Endodermal cell (in vitro differentiated cells): Measurements from ENCODE around the gene RAPGEF4. TPM values are rescaled to one million over a fixed set of nuclear protein-coding genes. Genes with fewer than 3 reads are reported as not detected.

Experiments used
- DNase-seq: peaks from one replicate; pipeline ENCODE4 v3.0.0-alpha.2; 2017
- H3K27ac ChIP-seq: 2 replicates; pipeline ENCODE4 v1.5.1; 2013; ENCODE audit warnings: mild to moderate bottlenecking, low read depth, low read length, moderate library complexity
- H3K27me3 ChIP-seq: 2 replicates; pipeline ENCODE4 v1.6.1; 2013; ENCODE audit warnings: mild to moderate bottlenecking, low read length, moderate library complexity; ENCODE audit not compliant: insufficient read depth, control insufficient read depth, poor library complexity, severe bottlenecking
- H3K36me3 ChIP-seq: 2 replicates; pipeline ENCODE4 v1.7.0; 2013; ENCODE audit warnings: mild to moderate bottlenecking, low read length, moderate library complexity; ENCODE audit not compliant: control insufficient read depth, insufficient read depth
- H3K4me1 ChIP-seq: one replicate; pipeline ENCODE4 v1.7.0; 2013; ENCODE audit warnings: low read length; ENCODE audit not compliant: control insufficient read depth, insufficient read depth
- H3K4me3 ChIP-seq: 2 replicates; pipeline ENCODE4 v1.5.1; 2013; ENCODE audit warnings: mild to moderate bottlenecking, low read length, moderate library complexity
- H3K9ac ChIP-seq: 2 replicates; pipeline ENCODE4 v1.6.1; 2013; ENCODE audit warnings: mild to moderate bottlenecking, low read length, moderate library complexity; ENCODE audit not compliant: poor library complexity, severe bottlenecking; ENCODE audit errors: extremely low read depth
- H3K9me3 ChIP-seq: 2 replicates; pipeline ENCODE4 v1.6.1; 2013; ENCODE audit warnings: mild to moderate bottlenecking, low read length, moderate library complexity; ENCODE audit not compliant: control insufficient read depth
- H3K27ac Mint-ChIP-seq: 2 replicates; pipeline ENCODE4 v1.8.0; 2020; ENCODE audit warnings: mixed read lengths
- H3K27me3 Mint-ChIP-seq: 2 replicates; pipeline ENCODE4 v1.8.0; 2021; ENCODE audit warnings: mild to moderate bottlenecking, mixed read lengths; ENCODE audit not compliant: insufficient read depth
- H3K36me3 Mint-ChIP-seq: 2 replicates; pipeline ENCODE4 v1.8.0; 2020; ENCODE audit warnings: low read depth, mixed read lengths
- H3K4me1 Mint-ChIP-seq: 2 replicates; pipeline ENCODE4 v1.8.0; 2020; ENCODE audit warnings: mixed read lengths
- H3K4me3 Mint-ChIP-seq: 2 replicates; pipeline ENCODE4 v1.8.0; 2020; ENCODE audit warnings: mild to moderate bottlenecking, moderate library complexity, mixed read lengths
- H3K9me3 Mint-ChIP-seq: 2 replicates; pipeline ENCODE4 v1.8.0; 2020; ENCODE audit warnings: mild to moderate bottlenecking, mixed read lengths
- CTCF ChIP-seq: fragments of 200-600 bp; sonication (generic); conservative IDR thresholded peaks from 2 replicates; pipeline ENCODE4 v1.5.0; 2021; ENCODE audit warnings: antibody characterized with exemption, mild to moderate bottlenecking
- WGBS, 2 experiments: methylation state at CpG; one replicate each; pipeline versions ENCODE4 v1.1.5 to v1.1.7; 2013; ENCODE audit warnings: missing lambda C conversion rate in 2 of 2, mixed read lengths in 1 of 2; ENCODE audit not compliant: insufficient coverage in 1 of 2, insufficient read length in 1 of 2; 5-methylcytosine and 5-hydroxymethylcytosine counted together
- total RNA-seq, 2 donors: library from RNA; stranded (reverse); fragmentation: NEBNext Ultra II Directional in 1 of 2; extraction: Animal tissue kit (Norgen Biotek cat#: 25700) in 1 of 2; gene quantifications; 2 replicates in 1 of 2; 3 replicates in 1 of 2; pipeline ENCODE4 v1.2.1, GENCODE V29; 2021

RAPGEF4 gene
- total RNA-seq, 2 donors from 2014 or later: 0.77 to 0.88 TPM

GRCh38 chr2:172894689-172895387 lies 159.2 kb downstream of the RAPGEF4 start:
- Histone ChIP-seq H3K27me3 (no peaks in the 10 kb centered on the region), H3K27ac (no peak overlapping the region), H3K9me3 (no peaks in the 10 kb centered on the region), H3K4me1 (no peaks in the 10 kb centered on the region), H3K36me3 (no peaks in the 10 kb centered on the region), H3K9ac (no peak overlapping the region), H3K4me3 (no peak overlapping the region)
- no peak overlapping the region for H3K27ac Mint-ChIP-seq
- no peak for DNase-seq
- no peaks in the 10 kb centered on the region for H3K36me3 Mint-ChIP-seq
- peaks cover 2% of the 10 kb centered on the region for H3K27me3 Mint-ChIP-seq
- no peaks in the 10 kb centered on the region for H3K4me1 Mint-ChIP-seq
- no peak overlapping the region for H3K4me3 Mint-ChIP-seq
- TF ChIP-seq CTCF: no peak
- WGBS, 2 experiments: 92 to 93% methylated on average over 3 to 7 of the region's 7 CpGs
- no peaks in the 10 kb centered on the region for H3K9me3 Mint-ChIP-seq

- H3K9me3 Mint-ChIP-seq: no peaks in the 10 kb centered on the region
- Histone ChIP-seq H3K4me3 (no peak overlapping the region), H3K27me3 (no peaks in the 10 kb centered on the region), H3K36me3 (no peaks in the 10 kb centered on the region), H3K9ac (no peak overlapping the region), H3K9me3 (no peaks in the 10 kb centered on the region), H3K4me1 (no peaks in the 10 kb centered on the region), H3K27ac (no peak overlapping the region)
- no peak for TF ChIP-seq CTCF
- no peak for DNase-seq
- H3K4me1 Mint-ChIP-seq: no peaks in the 10 kb centered on the region
- WGBS, 2 experiments: 86 to 91% methylated on average over 3 to 4 of the region's 4 CpGs
- no peaks in the 10 kb centered on the region for H3K36me3 Mint-ChIP-seq
- no peak overlapping the region for H3K27ac Mint-ChIP-seq
- peaks cover 2% of the 10 kb centered on the region for H3K27me3 Mint-ChIP-seq
- H3K4me3 Mint-ChIP-seq: no peak overlapping the region
Measured at GRCh38 chr2:172896661-172897081, 161.0 kb downstream of the RAPGEF4 start.

GRCh38 chr2:172900871-172901270 lies 165.2 kb downstream of the RAPGEF4 start:
- 86 to 95% methylated on average over 2 of the region's 3 CpGs for WGBS, 2 experiments
- H3K27me3 Mint-ChIP-seq: peaks cover 2% of the 10 kb centered on the region
- no peak overlapping the region for H3K27ac ChIP-seq
- peaks cover under 1% of the 10 kb centered on the region for H3K4me1 Mint-ChIP-seq
- H3K9me3 Mint-ChIP-seq: no peaks in the 10 kb centered on the region
- TF ChIP-seq CTCF: no peak
- H3K4me1 ChIP-seq: no peaks in the 10 kb centered on the region
- H3K4me3 ChIP-seq: no peak overlapping the region
- no peak for DNase-seq
- no peak overlapping the region for H3K27ac Mint-ChIP-seq
- no peaks in the 10 kb centered on the region for H3K27me3 ChIP-seq
- H3K9ac ChIP-seq: no peak overlapping the region
- no peak overlapping the region for H3K4me3 Mint-ChIP-seq
- H3K36me3 Mint-ChIP-seq: no peaks in the 10 kb centered on the region
- H3K36me3 ChIP-seq: no peaks in the 10 kb centered on the region
- H3K9me3 ChIP-seq: no peaks in the 10 kb centered on the region
